ENCODE results near the gene LPAR1. TPM values are rescaled to one million over a fixed set of nuclear protein-coding genes. Genes with fewer than 3 reads are reported as not detected.

The LPAR1 gene
- total and polyA plus RNA-seq, 2 of the 8 experiments (the other 6 are each of a cell fraction or from before 2014, with no cell fraction given) = 3.4 to 5.1 TPM

DNA sequence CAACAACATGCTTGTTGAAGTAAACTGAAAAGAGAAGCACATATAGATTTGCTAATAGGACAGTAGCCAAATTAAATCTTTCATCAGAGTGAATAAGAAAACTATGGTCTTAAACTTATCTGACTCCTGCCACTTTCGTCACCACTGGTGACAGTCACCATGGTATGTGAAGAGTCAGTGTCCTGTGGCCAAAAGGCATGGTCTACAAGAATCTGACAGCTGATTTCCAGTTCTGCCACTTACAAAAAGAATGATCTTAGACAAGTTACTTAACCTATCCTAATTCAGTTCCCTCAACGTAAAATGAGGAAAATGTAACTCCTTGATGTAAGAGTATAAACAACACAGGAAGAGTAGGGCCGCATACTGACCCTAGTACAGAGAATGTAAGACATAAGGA, 102.0 kb downstream of the LPAR1 start:
- H3K56ac ChIP-seq (replicated peaks; ENCODE audit: insufficient read length, low read depth, low read length) = no peak overlapping the region

More for the DNA sequence above, 102.0 kb downstream of the LPAR1 start:
- no peak overlapping the region for H3K4me2 ChIP-seq (ENCODE audit: insufficient read depth in 1 of 2, low read depth in 2 of 2, low read length in 2 of 2)
- H3K36me3 ChIP-seq (ENCODE audit: control insufficient read depth in 2 of 4, insufficient read depth in 4 of 4, low read length in 3 of 4) = no peaks in the 10 kb centered on the region
- no peak overlapping the region for H3K9ac ChIP-seq (replicated peaks in 1 of 4; ENCODE audit: extremely low read depth in 1 of 4, low read depth in 3 of 4, low read length in 3 of 4)
- no peak overlapping the region for H3K4me3 ChIP-seq (ENCODE audit: extremely low read depth in 1 of 4, insufficient read depth in 2 of 4, low read depth in 3 of 4, low read length in 4 of 4)
- FAIRE-seq (no peak), DNase-seq (ENCODE audit: low read depth in 1 of 2, low spot score in 2 of 2) (no peak)
- no peak overlapping the region for H3K4ac ChIP-seq (replicated peaks; ENCODE audit: insufficient read length, low read depth, low read length)
- no peaks in the 10 kb centered on the region for H3K79me1 ChIP-seq (ENCODE audit: low read depth, low read length)
- no peak overlapping the region for H2AFZ ChIP-seq (ENCODE audit: low read length)
- ChIA-PET POLR2A (ENCODE audit: partially characterized antibody) (no interaction called here), CTCF (ENCODE audit: partially characterized antibody) (no interaction called here)
- no peak overlapping the region for H3K18ac ChIP-seq (ENCODE audit: extremely low read depth, low read length)
- H3K23me2 ChIP-seq (ENCODE audit: low read depth, low read length) = peaks cover 1% of the 10 kb centered on the region; the same call in 1 of the 2 replicates
- no peak overlapping the region for H4K5ac ChIP-seq (ENCODE audit: insufficient read length, low read depth, low read length)
- H4K91ac ChIP-seq (replicated peaks; ENCODE audit: insufficient read length, low read length) = no peak overlapping the region
- no peak overlapping the region for H2BK15ac ChIP-seq (ENCODE audit: low read length)
- TF ChIP-seq TAF1 (IDR thresholded peaks at IDR 0.05; ENCODE audit: low read depth, low read length) (no peak), TBP (IDR thresholded peaks at IDR 0.05; ENCODE audit: low read depth, low read length) (no peak), TAF7 (optimal IDR thresholded peaks at IDR 0.05; ENCODE audit: borderline replicate concordance, low read depth, low read length) (no peak), POU5F1 (IDR thresholded peaks at IDR 0.05; ENCODE audit: low read depth, low read length) (no peak), TEAD4 (IDR thresholded peaks at IDR 0.05; ENCODE audit: low read depth, low read length) (no peak), CHD2 (IDR thresholded peaks at IDR 0.05; ENCODE audit: low read length) (no peak), KDM4A (IDR thresholded peaks at IDR 0.05; ENCODE audit: low read depth, low read length, severe bottlenecking) (no peak), GABPA (IDR thresholded peaks at IDR 0.05; ENCODE audit: borderline replicate concordance, insufficient read depth, low read length) (no peak), BRCA1 (IDR thresholded peaks at IDR 0.05; ENCODE audit: low read depth, low read length) (no peak)
- H3K23ac ChIP-seq (ENCODE audit: insufficient read length) = no peak overlapping the region
- H2BK5ac ChIP-seq (ENCODE audit: low read depth, low read length) = no peak overlapping the region
- H3K14ac ChIP-seq (ENCODE audit: insufficient read length) = no peak overlapping the region
- no peaks in the 10 kb centered on the region for H3K9me3 ChIP-seq (ENCODE audit: insufficient read depth in 2 of 2, low read depth in 1 of 2, low read length in 1 of 2)
- H3K79me2 ChIP-seq (ENCODE audit: control insufficient read depth in 1 of 2, insufficient read depth in 2 of 2, low read length in 2 of 2) = no peaks in the 10 kb centered on the region
- no peak overlapping the region for H4K8ac ChIP-seq (ENCODE audit: extremely low read depth, insufficient read depth, low read length)
- WGBS, 2 experiments (ENCODE audit: extremely low coverage in 1 of 2, insufficient coverage in 1 of 2, insufficient read length in 1 of 2, insufficient replicate concordance in 2 of 2, low coverage in 1 of 2, low lambda C conversion rate in 2 of 2, missing lambda C conversion rate in 1 of 2) = 90% methylated on average over 3 of the region's 3 CpGs; no CpG with 5 or more reads in 1 of the 2 experiments
- H3K4me1 ChIP-seq (replicated peaks in 1 of 4; ENCODE audit: control insufficient read depth in 3 of 4, insufficient read depth in 4 of 4, low read length in 3 of 4) = peaks cover 0 to 2% (median 0%) of the 10 kb centered on the region in 4 experiments; a peak in 1 of 7 replicates
- no peak overlapping the region for H2BK120ac ChIP-seq (replicated peaks; ENCODE audit: low read depth, low read length)
- no peak overlapping the region for H2BK20ac ChIP-seq (ENCODE audit: low read length)
- H4K20me1 ChIP-seq (replicated peaks in 1 of 2; ENCODE audit: control insufficient read depth in 1 of 2, insufficient read depth in 2 of 2, low read length in 2 of 2) = no peaks in the 10 kb centered on the region
- no peaks in the 10 kb centered on the region for H3K27me3 ChIP-seq (replicated peaks in 1 of 4; ENCODE audit: control insufficient read depth in 3 of 4, extremely low read depth in 1 of 4, insufficient read depth in 3 of 4, low read length in 3 of 4)
- no peak overlapping the region for H3K27ac ChIP-seq (ENCODE audit: low read depth, low read length)
- no peak overlapping the region for H2AK5ac ChIP-seq (ENCODE audit: low read depth, low read length)
- no peak overlapping the region for H2BK12ac ChIP-seq (ENCODE audit: low read depth, low read length)
